Activated CD4-positive, alpha-beta T cell treated with anti-CD3 and anti-CD28 coated beads, Interleukin-2, amount 50 U/mL, for 1 hour (primary cell): ENCODE data around the gene POLR2J.
"Not testable (repeated sequence)": the region's sequence is repeated elsewhere in the genome, so short reads cannot be mapped to it uniquely, and the experiment has no call there.

Experiments
- DNase-seq: peaks from one replicate; pipeline ENCODE4 v3.0.0-alpha.2; 2020

The POLR2J gene

GRCh38 chr7:102494473-102495149 lies 15.9 kb upstream of the POLR2J start:
- not testable (repeated sequence) for DNase-seq

- peak; percentile 2 for DNase-seq
Observed at GRCh38 chr7:102494026-102494425, 15.3 kb upstream of the POLR2J start.

- not testable (repeated sequence) for DNase-seq
Observed at GRCh38 chr7:102493220-102493935, 14.7 kb upstream of the POLR2J start.

- DNase-seq = peak; percentile 65
Observed at GRCh38 chr7:102490529-102491075, 11.9 kb upstream of the POLR2J start.

GRCh38 chr7:102484317-102484716 lies 5.6 kb upstream of the POLR2J start:
- not testable (repeated sequence) for DNase-seq

GRCh38 chr7:102481962-102482361 lies 3.2 kb upstream of the POLR2J start:
- DNase-seq = not testable (repeated sequence)

- not testable (repeated sequence) for DNase-seq
Observed at GRCh38 chr7:102479982-102480637, 1.4 kb upstream of the POLR2J start.

GRCh38 chr7:102479209-102479584 lies 475 bp upstream of the POLR2J start:
- not testable (repeated sequence) for DNase-seq

GRCh38 chr7:102474736-102475435 lies 3.8 kb downstream of the POLR2J start:
- not testable (repeated sequence) for DNase-seq

GRCh38 chr7:102474116-102474515 lies 4.6 kb downstream of the POLR2J start:
- DNase-seq = not testable (repeated sequence)

- DNase-seq = no peak
Observed at GRCh38 chr7:102473271-102473991, 5.3 kb downstream of the POLR2J start.

GRCh38 chr7:102472126-102473041 lies 6.3 kb downstream of the POLR2J start:
- no peak for DNase-seq

- DNase-seq = no peak
Observed at GRCh38 chr7:102471791-102472125, 7.0 kb downstream of the POLR2J start.

- no peak for DNase-seq
Observed at GRCh38 chr7:102469972-102470825, 8.5 kb downstream of the POLR2J start.

- DNase-seq = no peak
Observed at GRCh38 chr7:102469351-102469971, 9.3 kb downstream of the POLR2J start.

- DNase-seq = no peak
Observed at GRCh38 chr7:102468478-102469350, 10.0 kb downstream of the POLR2J start.

GRCh38 chr7:102467581-102468477 lies 10.9 kb downstream of the POLR2J start:
- no peak for DNase-seq

- no peak for DNase-seq
Observed at GRCh38 chr7:102466097-102466496, 12.6 kb downstream of the POLR2J start.
